Kidney epithelial cell (primary cell): ENCODE results near the gene CRYBG1. TPM values are rescaled to one million over a fixed set of nuclear protein-coding genes. Genes with fewer than 3 reads are reported as not detected.

Experiments
- DNase-seq: peaks from one replicate; pipeline ENCODE4 v3.0.0-alpha.2; 2010; ENCODE audit warnings: low read depth
- H3K27me3 ChIP-seq: 2 replicates; pipeline ENCODE4 v1.6.0; 2011; ENCODE audit warnings: low read length; ENCODE audit not compliant: control insufficient read depth, insufficient read depth
- H3K36me3 ChIP-seq: 2 replicates; pipeline ENCODE4 v1.5.1; 2011; ENCODE audit warnings: low read length; ENCODE audit not compliant: control insufficient read depth, insufficient read depth
- H3K4me3 ChIP-seq: 2 replicates; pipeline ENCODE4 v1.5.1; 2011; ENCODE audit warnings: low read depth, mild to moderate bottlenecking, control low read depth, low read length
- CTCF ChIP-seq: IDR thresholded peaks from 2 replicates; pipeline ENCODE4 v1.5.1; 2011; ENCODE audit warnings: mild to moderate bottlenecking, moderate library complexity, low read length, control low read depth, inconsistent platforms; ENCODE audit not compliant: insufficient read depth, poor library complexity, severe bottlenecking
- total RNA-seq: library from RNA; depleted of rRNA; stranded (reverse); fragments of >200 nt; gene quantifications from 2 replicates; pipeline ENCODE4 v1.2.3, GENCODE V29; 2015

The CRYBG1 gene
- total RNA-seq, 1 donor from 2014 or later: 4.4 TPM

- H3K27me3 ChIP-seq: no peaks in the 10 kb centered on the region
- DNase-seq: no peak
- H3K36me3 ChIP-seq: no peaks in the 10 kb centered on the region
- no peak overlapping the region for H3K4me3 ChIP-seq
- no peak for TF ChIP-seq CTCF
Measured at GRCh38 chr6:106452628-106453027, 92.1 kb downstream of the CRYBG1 start.

DNA sequence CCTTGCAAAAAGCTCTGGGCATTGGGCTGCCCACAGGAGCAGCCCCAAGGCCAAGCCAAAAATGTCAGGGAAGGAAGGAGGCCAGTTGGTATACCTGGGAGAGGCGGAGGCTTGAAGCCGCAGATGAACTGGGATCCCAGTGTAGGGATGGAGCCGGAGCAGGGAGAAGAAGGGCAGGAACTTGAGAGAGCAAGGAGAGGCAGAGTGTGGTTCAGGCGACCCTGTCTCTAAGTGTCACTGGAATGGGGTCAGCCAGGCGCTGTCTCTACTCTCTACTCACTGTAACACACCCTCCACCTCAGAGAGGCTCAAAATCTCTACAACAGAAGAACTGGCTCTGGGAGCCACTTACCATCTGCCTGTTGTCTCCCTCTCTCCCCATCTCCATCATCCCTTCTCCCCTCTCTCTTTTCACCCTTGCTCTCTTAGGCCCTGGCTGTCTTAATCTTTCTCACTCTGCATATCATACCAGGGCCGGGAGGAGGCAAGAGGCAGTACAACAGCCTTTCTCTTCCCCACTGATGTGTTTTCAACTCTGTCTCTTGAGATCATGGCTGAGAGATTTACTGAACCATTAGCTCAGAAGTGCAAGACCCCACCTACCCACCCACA lies 93.3 kb downstream of the CRYBG1 start:
- DNase-seq: no peak
- no peaks in the 10 kb centered on the region for H3K36me3 ChIP-seq
- no peaks in the 10 kb centered on the region for H3K27me3 ChIP-seq
- H3K4me3 ChIP-seq: no peak overlapping the region
- TF ChIP-seq CTCF: no peak

GRCh38 chr6:106456756-106457155 lies 96.2 kb downstream of the CRYBG1 start:
- Histone ChIP-seq H3K4me3 (no peak overlapping the region), H3K27me3 (no peaks in the 10 kb centered on the region), H3K36me3 (no peaks in the 10 kb centered on the region)
- TF ChIP-seq CTCF: no peak
- DNase-seq: no peak

DNA sequence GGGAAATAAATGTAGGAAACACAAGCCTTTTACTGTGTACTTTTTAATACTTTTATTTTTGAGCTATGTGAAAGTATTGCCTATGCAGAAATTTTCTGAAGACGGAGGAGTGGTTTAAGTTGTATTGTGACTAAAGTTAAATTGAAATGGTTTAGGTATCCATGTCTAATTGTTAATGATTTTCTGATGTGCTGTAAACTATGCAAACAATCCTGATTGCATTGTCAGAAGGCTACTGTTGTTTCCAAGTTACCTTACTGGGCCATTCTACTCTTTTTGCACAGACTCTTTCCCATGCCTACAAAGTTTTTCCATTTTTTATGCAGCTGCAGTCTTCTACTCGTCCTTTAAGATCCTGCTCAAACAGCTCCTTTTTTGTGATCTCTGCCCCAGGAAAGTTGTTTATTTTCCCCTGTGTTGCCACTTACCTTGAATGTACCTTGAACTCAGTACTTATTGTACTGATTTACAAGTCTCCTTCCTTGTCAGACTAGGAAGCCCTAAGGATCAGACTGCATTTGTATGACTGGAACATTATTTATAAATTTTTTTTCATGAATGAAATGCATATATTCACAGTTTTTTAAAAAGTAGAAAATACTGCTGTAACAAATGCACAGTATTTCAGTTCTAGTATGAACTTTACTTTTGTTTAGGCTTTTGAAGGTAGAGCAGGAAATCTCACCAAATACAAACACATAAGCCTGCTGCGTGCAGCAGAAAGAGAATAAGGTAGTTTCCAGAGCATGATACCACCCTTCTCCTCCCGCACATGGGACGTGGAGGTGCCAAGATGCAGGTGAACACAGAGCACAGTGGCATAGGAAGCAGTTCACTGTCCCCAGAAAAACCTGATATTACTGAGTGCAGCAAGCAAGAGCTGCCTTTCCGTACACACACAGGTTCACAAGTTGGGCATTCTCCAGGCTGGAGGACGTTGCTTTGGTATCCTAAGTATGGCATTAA lies 97.8 kb downstream of the CRYBG1 start:
- no peaks in the 10 kb centered on the region for H3K36me3 ChIP-seq
- H3K4me3 ChIP-seq: no peak overlapping the region
- H3K27me3 ChIP-seq: no peaks in the 10 kb centered on the region
- TF ChIP-seq CTCF: no peak
- no peak for DNase-seq

DNA sequence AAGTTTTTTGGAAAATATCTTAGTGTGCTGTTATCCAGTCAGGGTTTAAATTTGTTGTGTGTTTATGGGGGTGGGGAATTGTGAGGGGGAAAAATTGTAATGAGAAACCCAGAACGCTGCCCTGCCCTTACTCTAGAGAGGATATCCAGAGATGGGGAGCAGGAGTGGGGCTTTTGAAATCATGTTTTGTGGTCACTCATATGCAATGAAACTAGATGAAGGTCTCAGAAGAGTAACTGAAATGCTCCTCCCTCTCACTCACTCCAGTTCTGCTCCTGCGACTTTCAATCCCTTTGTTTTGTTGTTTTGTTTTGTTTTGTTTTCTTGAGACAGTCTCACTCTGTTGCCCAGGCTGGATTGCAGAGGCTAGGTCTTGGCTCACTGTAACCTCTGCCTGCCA lies 100.0 kb downstream of the CRYBG1 start:
- Histone ChIP-seq H3K27me3 (no peaks in the 10 kb centered on the region), H3K4me3 (no peak overlapping the region), H3K36me3 (no peaks in the 10 kb centered on the region)
- TF ChIP-seq CTCF: no peak
- DNase-seq: no peak
